GM23248 (cell line): Measurements from ENCODE around the gene SMIM28.

ENCODE experiments used
- EZH2 ChIP-seq: fragments of 200-600 bp; sonication (generic); IDR thresholded peaks from 2 replicates; pipeline ENCODE4 v1.6.1; 2018; ENCODE audit warnings: antibody characterized with exemption, mild to moderate bottlenecking; ENCODE audit not compliant: insufficient read depth, poor library complexity, severe bottlenecking
- EZH2phosphoT487 ChIP-seq: fragments of 200-600 bp; sonication (generic); IDR thresholded peaks from 2 replicates; pipeline ENCODE4 v1.6.1; 2018; ENCODE audit warnings: antibody characterized with exemption, moderate library complexity, mild to moderate bottlenecking, low read depth; ENCODE audit not compliant: insufficient read depth

DNA sequence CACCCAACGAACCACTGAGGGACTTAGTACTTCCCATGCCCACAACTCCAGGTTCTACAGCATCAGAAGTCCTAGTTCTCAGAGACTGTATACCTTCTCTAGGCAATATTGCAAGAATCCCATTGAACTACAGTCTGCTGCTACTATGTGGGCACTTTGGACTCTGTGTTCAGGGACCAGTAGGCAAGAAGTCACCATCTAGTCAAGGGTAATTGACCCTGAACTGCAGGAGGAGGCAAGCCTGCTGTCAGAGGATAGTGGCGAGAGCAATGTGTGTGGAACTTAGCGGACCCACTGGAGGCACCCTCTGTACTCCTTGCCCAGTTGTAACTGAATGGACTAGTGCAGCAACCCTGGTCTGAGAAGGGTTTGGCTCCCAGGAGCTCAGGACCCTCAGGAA is 42.1 kb downstream of the SMIM28 start:
- no peak for TF ChIP-seq EZH2phosphoT487
- no peak for TF ChIP-seq EZH2
